ENCODE data around the gene KCTD1.

Gene KCTD1

GRCh38 chr18:26549263-26550094 is 1.1 kb upstream of the KCTD1 start:
- DNase-seq = peak; percentile 12

- peak; percentile 57 for DNase-seq
Observed at GRCh38 chr18:26547646-26548414, 523 bp downstream of the KCTD1 start.

- no peak for DNase-seq
Observed at GRCh38 chr18:26546875-26547645, 1.3 kb downstream of the KCTD1 start.

- DNase-seq = no peak
Observed at GRCh38 chr18:26546170-26546874, 2.0 kb downstream of the KCTD1 start.

GRCh38 chr18:26545335-26546123 is 2.8 kb downstream of the KCTD1 start:
- no peak for DNase-seq

GRCh38 chr18:26544451-26544850 is 3.9 kb downstream of the KCTD1 start:
- DNase-seq = no peak

GRCh38 chr18:26543373-26543772 is 5.0 kb downstream of the KCTD1 start:
- DNase-seq = no peak

- DNase-seq = no peak
Observed at GRCh38 chr18:26540043-26540628, 8.2 kb downstream of the KCTD1 start.

GRCh38 chr18:26538524-26538923 is 9.8 kb downstream of the KCTD1 start:
- DNase-seq = no peak

- DNase-seq = no peak
Observed at GRCh38 chr18:26536664-26537063, 11.7 kb downstream of the KCTD1 start.

GRCh38 chr18:26536032-26536431 is 12.3 kb downstream of the KCTD1 start:
- DNase-seq = no peak

GRCh38 chr18:26535630-26536029 is 12.7 kb downstream of the KCTD1 start:
- DNase-seq = no peak

- DNase-seq = no peak
Observed at GRCh38 chr18:26532367-26533340, 15.7 kb downstream of the KCTD1 start.

- no peak for DNase-seq
Observed at GRCh38 chr18:26531605-26532298, 16.6 kb downstream of the KCTD1 start.

GRCh38 chr18:26526966-26527234 is 21.5 kb downstream of the KCTD1 start:
- DNase-seq = no peak

- no peak for DNase-seq
Observed at GRCh38 chr18:26526128-26526965, 22.0 kb downstream of the KCTD1 start.

GRCh38 chr18:26524504-26525351 is 23.6 kb downstream of the KCTD1 start:
- DNase-seq = no peak

- DNase-seq = no peak
Observed at GRCh38 chr18:26524002-26524401, 24.4 kb downstream of the KCTD1 start.
